Measurements from ENCODE around the gene MORN1.

MORN1 gene

DNA sequence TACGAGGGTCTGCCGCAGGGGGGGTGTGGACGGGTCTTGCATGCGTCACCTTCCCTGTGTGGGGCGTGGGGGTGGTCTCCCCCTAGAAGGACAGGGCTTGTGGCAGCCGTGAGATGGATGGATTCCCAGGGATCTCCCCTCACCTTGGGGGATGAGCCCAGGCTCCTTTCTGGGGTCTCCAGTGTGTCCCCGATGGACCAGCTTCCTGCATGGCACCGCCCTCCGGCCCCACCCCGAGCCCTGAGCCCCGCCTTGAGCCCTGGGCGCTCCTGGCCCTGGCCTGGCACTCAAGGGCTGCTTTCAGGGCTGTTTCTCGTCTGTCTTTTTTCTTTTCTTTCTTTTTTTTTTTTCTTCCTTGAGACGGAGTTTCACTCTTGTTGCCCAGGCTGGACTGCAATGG is 103.7 kb downstream of the MORN1 start:
- TF ChIP-seq, protein P1, sequence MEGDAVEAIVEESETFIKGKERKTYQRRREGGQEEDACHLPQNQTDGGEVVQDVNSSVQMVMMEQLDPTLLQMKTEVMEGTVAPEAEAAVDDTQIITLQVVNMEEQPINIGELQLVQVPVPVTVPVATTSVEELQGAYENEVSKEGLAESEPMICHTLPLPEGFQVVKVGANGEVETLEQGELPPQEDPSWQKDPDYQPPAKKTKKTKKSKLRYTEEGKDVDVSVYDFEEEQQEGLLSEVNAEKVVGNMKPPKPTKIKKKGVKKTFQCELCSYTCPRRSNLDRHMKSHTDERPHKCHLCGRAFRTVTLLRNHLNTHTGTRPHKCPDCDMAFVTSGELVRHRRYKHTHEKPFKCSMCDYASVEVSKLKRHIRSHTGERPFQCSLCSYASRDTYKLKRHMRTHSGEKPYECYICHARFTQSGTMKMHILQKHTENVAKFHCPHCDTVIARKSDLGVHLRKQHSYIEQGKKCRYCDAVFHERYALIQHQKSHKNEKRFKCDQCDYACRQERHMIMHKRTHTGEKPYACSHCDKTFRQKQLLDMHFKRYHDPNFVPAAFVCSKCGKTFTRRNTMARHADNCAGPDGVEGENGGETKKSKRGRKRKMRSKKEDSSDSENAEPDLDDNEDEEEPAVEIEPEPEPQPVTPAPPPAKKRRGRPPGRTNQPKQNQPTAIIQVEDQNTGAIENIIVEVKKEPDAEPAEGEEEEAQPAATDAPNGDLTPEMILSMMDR (IDR thresholded peaks at IDR 0.05; ENCODE audit: insufficient read depth, low read length, poor library complexity, severe bottlenecking): no peak
- no peak overlapping the region for H3K4me3 ChIP-seq (replicated peaks; ENCODE audit: low read depth, low read length)
- H3K27me3 ChIP-seq (replicated peaks; ENCODE audit: control insufficient read depth, insufficient read depth, low read length): no peaks in the 10 kb centered on the region
- no peak for DNase-seq (ENCODE audit: extremely low read depth, insufficient read length)
- H3K36me3 ChIP-seq (ENCODE audit: control insufficient read depth, insufficient read depth, low read length): no peaks in the 10 kb centered on the region

DNA sequence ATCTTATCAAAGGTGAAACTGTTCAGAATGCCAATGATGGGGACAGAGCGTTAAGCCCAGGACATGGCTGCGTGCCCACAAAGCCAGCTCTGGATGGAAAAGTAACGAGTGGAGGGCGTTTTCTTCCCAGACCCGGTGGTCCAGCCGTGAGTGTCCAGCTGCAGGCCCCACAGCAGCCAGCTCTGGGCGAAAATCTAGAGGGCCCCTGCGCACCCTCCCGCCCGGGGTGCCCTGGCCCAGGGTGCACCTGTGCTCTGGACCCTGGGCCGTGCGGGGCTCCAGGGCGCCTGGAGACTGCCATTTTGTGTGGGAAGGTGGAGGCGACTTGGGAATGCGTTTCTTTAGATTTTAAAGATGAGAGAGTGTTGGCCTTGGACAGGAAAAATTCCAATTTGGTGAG is 104.4 kb downstream of the MORN1 start:
- Histone ChIP-seq H3K36me3 (ENCODE audit: control insufficient read depth, insufficient read depth, low read length) (no peaks in the 10 kb centered on the region), H3K4me3 (replicated peaks; ENCODE audit: low read depth, low read length) (no peak overlapping the region), H3K27me3 (replicated peaks; ENCODE audit: control insufficient read depth, insufficient read depth, low read length) (no peaks in the 10 kb centered on the region)
- TF ChIP-seq, protein P1 (IDR thresholded peaks at IDR 0.05; ENCODE audit: insufficient read depth, low read length, poor library complexity, severe bottlenecking): no peak
- DNase-seq (ENCODE audit: extremely low read depth, insufficient read length): no peak

DNA sequence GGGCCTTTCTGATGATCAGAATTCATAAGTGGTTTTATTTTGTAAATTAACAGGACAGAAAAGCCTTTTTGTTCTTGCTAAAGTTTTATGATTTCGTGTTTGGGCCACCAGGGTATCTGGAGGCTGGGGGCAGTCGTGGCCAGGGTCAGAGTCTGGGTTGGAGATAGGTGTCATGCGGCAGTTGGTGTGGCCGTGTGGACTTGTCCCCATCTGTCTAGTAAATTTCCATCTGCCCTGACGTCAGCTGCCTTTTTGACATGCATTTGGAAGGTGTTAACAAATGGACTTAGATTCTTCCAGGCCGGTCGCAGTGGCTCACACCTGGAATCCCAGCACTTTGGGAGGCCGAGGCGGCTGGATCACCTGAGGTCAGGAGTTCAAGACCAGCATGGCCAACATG is 106.4 kb downstream of the MORN1 start:
- H3K4me3 ChIP-seq (replicated peaks; ENCODE audit: low read depth, low read length): no peak overlapping the region
- TF ChIP-seq, protein P1 (IDR thresholded peaks at IDR 0.05; ENCODE audit: insufficient read depth, low read length, poor library complexity, severe bottlenecking): no peak
- H3K27me3 ChIP-seq (replicated peaks; ENCODE audit: control insufficient read depth, insufficient read depth, low read length): no peaks in the 10 kb centered on the region
- no peaks in the 10 kb centered on the region for H3K36me3 ChIP-seq (ENCODE audit: control insufficient read depth, insufficient read depth, low read length)
- DNase-seq (ENCODE audit: extremely low read depth, insufficient read length): no peak

DNA sequence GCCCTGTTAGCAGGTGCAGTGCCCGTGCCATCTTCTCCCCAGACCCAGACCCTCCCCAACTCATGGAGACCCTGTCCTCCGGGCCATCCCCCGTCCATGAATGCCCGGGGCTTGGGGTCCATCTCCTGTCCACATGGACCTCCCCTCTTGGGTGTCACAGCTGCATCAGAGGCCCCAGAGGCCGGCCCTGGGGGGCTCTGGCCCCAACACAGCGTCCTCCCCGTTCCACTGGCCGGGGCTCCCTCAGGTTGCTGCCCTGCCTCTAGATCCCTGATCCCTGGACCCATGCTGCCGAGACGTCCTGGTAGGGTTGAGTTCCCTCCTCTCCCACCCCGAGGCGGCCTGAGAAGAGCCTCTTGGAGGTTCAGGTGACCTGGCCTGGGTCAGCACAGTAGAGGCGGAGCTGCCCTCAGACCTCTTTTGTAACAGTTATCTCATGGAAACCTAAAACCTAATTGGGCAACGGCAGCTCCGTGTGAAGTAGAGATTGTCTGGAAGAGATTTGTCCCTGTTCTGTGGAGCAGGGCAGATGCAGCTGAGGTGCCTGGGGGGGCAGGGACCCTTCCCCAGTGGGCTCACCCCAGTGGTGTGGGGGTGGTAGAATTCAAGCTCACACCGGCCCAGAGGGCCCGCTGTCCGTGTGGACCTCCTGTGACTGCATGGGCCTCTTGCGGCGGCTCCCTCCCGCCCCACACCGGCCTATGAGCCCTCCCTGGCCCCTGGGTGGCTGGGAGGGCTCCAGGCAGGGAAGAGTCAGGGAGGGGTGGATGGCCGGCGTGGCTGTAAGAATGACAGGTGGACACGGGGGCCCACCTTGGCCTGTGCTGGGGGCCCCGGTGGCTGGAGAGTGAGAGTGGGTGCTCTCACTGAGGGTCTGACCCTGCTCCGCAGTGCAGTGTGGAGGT is 107.1 kb downstream of the MORN1 start:
- Histone ChIP-seq H3K4me3 (replicated peaks; ENCODE audit: low read depth, low read length) (no peak overlapping the region), H3K36me3 (ENCODE audit: control insufficient read depth, insufficient read depth, low read length) (no peaks in the 10 kb centered on the region), H3K27me3 (replicated peaks; ENCODE audit: control insufficient read depth, insufficient read depth, low read length) (no peaks in the 10 kb centered on the region)
- TF ChIP-seq, protein P1 (IDR thresholded peaks at IDR 0.05; ENCODE audit: insufficient read depth, low read length, poor library complexity, severe bottlenecking): no peak
- DNase-seq (ENCODE audit: extremely low read depth, insufficient read length): no peak

DNA sequence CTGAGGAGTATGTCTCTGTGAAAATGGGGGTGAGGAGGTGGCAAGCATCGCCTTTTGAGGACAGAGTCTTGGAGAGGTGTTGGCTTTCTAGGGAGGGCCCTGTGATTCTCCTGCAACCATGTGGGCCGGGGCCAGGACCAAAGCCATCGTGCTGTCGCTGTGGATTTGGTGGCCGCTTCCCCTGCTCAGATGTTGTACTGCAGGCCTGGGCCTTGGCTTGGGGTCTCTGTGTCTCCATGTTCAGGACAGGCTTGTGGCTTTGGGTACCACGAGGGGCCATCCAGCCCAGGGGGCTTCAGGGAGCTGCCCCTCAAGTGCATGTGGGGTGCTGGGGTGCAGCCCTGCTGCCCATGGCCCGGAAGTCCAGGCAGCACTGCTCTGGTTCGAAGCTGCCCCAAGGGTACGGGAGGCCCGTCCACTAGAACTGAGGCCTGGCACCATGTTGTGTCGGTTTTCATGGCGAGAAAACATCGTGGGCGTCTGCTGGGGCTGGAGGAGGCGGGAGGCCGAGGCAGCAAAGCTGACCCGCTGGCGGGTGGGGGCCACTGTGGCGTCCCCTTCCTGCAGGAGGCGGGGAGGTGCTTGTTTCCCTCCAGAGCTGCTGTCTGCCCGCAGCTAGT is 107.9 kb downstream of the MORN1 start:
- no peaks in the 10 kb centered on the region for H3K27me3 ChIP-seq (replicated peaks; ENCODE audit: control insufficient read depth, insufficient read depth, low read length)
- TF ChIP-seq, protein P1 (IDR thresholded peaks at IDR 0.05; ENCODE audit: insufficient read depth, low read length, poor library complexity, severe bottlenecking): no peak
- no peak for DNase-seq (ENCODE audit: extremely low read depth, insufficient read length)
- no peak overlapping the region for H3K4me3 ChIP-seq (replicated peaks; ENCODE audit: low read depth, low read length)
- H3K36me3 ChIP-seq (ENCODE audit: control insufficient read depth, insufficient read depth, low read length): no peaks in the 10 kb centered on the region

Measured in GM06990 (cell line).